Cardiac ventricle fibroblast (primary cell): ENCODE results near the gene TEX38. TPM values are rescaled to one million over a fixed set of nuclear protein-coding genes. Genes with fewer than 3 reads are reported as not detected.

Experiments used
- total RNA-seq: library from RNA; depleted of rRNA; stranded (reverse); fragments of >200 nt; gene quantifications from 2 replicates; pipeline ENCODE4 v1.2.3, GENCODE V29; 2015

Gene TEX38
- not detected in 2 replicates for total RNA-seq

GRCh38 chr1:46671554-46671953, at the start of gene TEX38:
Gene TEX38, plus strand, starts transcription at chr1:46671854. Its CDS starts 81 bp downstream, at chr1:46671935.

DNA sequence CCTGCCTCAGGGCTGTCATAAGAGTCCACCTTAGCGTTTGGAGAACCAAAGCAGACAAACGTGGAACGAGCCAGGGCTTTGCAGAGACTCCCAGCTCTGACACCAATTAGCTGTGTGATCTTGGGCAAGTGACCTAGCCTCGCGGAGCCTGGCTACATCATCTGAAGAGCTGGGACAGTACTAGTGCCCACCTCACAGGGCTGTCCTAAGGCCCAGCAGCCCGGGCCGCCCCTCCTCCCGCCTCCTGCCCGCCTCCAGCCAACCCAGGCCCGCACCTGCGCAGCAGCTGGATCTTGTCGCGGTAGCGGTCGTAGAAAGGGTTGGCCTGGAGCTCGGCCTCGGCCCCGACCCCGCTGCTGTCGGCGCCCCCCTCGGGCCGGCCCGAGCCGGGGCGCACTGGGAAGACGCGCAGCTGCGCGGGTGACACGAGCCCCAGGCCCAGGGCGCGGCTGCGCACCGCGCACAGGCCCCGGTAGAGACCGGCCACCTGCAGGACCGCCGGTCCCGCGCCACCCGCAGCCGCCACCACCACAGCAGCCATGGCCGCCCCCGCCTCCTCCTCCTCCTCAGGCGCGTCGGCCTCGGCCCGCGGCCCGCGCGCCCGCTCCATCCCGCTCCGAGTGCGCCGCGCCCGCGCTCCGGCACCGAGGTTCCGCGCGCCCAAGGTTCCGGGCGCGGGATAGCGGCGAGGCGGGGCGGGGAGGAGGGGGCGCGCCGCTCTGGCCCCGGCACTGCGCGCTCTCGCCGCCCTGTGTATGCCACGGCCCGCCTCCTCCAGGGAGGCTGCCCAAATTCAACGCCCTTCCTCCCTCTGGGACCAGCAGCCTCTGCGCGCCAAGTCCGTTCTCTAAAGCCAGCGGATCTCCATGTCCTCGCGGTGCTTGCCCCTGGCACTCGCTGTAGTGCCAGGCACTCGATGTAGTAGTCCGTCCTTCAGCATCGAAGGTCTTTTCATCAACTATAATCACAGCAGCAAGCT, 3.6 kb upstream of the TEX38 start, which contains the start of gene ATPAF1:
TSS of gene ATPAF1 (minus strand) at position 583 of the 979 bp plus-strand sequence. CDS start at position 541, 42 bp downstream.

DNA sequence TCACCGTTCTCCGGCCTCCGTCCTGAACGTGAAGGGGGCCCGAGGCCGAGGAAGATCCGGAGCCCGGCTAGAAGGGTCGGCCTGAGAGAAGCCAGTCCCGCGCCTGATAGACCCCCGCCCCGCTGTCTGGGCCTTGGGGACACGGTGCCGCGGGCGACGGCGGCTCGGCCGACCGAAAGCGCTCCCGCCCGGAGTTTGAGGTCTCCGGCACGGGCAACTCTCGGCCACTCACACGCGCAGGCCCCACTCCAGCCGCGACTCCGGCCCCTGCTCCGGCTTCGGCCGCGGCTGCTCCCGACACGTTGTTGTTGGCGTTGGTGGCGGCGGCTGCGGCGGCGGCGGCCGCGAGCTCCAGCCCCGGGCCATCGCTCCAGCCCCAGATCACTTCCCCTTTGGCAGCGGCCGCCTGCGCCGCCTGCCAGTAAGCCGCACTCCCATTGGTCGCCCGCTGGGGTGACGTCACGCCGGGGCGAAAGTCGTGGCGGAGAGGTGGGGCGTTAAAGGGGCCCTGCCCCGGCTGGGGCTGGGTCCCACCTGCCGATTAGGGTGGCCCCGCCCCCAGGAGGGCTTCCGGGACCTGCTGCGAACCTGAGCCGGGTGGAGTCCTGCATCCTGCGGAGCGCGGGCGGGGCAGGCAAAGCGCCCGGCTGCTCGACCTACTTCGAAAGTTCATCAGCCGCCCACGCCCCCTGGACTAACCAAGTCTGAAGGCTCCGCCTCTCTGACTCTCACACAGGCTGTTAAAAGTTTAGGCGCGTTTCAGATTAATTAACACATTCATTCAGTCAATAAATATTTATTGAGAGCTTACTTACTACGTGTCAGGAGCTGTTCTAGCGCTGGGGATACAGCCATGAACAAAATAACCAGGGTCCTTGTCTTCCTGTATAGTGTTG, 47.3 kb downstream of the TEX38 start, which contains the start of gene EFCAB14:
TSS of gene EFCAB14 (minus strand) at position 388 of the 896 bp plus-strand sequence. CDS start 1,027 bp downstream, outside the sequence.

Other genes with a start within 250 kb of the TEX38 start
- gene DMBX1, start 182.0 kb upstream of the TEX38 start, total RNA-seq = not detected in 2 replicates
- gene KNCN, start 120.2 kb upstream of the TEX38 start, total RNA-seq = not detected in 2 replicates
- gene MKNK1, start 67.6 kb upstream of the TEX38 start, total RNA-seq = 11.9 and 13.5 TPM in 2 replicates
- gene MOB3C, start 55.0 kb upstream of the TEX38 start, total RNA-seq = 8.4 and 20.2 TPM in 2 replicates
- gene ATPAF1, start 3.5 kb upstream of the TEX38 start, total RNA-seq = 19.9 and 27.9 TPM in 2 replicates
- 58.8 and 66.0 TPM in 2 replicates for gene EFCAB14, start 47.3 kb downstream of the TEX38 start, total RNA-seq
- gene CYP4B1, start 127.2 kb downstream of the TEX38 start, total RNA-seq = 0.64 TPM in 1 of 2 replicates, not detected in the other